MM.1S (cell line): Measurements from ENCODE around the gene SCAPER.

Experiments
- CTCF ChIP-seq: fragments of 300-600 bp; sonication (generic); IDR thresholded peaks from 2 replicates; pipeline ENCODE4 v1.5.1; 2016; ENCODE audit warnings: antibody characterized with exemption, low read length, mixed read lengths
- EZH2phosphoT487 ChIP-seq: fragments of 300-600 bp; sonication (generic); IDR thresholded peaks from 2 replicates; pipeline ENCODE4 v1.6.1; 2018; ENCODE audit warnings: antibody characterized with exemption, low read length

DNA sequence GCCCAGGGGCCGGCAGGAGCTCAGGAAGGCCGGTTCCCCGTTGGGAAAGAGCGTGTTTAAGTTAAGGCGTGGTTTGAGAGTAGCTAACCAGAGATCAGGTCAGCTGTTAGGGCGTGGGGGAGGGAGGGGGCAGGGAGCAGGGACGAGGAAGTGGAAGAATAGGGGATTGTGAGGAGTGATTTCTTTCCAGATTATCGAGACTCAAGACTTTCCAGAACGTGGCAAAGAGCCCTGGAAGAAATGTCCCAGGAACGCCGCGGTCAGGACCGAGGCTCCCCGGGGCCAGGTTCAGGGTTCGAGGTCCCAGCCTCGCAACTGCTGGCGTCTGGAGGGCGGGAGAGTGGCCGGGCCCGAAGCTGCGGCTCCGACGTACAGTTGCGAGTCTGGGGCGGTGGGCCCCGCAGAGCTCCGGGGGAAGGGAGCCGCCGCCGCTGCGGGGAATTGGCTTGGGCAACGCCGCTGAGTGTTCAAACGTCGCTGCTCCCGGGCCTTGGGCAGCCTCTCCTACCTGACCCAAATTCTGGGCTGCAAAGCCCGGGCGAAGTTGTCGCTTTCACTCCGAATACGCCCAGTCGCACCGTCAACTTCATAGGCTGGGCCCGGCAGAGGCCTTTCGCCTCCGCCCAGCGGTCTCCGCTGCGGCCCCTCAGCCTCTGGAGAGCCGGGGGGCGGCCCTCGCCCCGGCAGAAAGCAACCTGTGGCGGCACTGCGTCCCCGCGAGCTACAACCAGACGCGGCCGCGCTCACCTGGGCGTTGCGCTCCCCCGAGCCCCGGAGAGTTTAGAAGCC is 559.1 kb downstream of the SCAPER start:
- no peak for TF ChIP-seq EZH2phosphoT487
- TF ChIP-seq CTCF, result no peak
